CD4-positive, alpha-beta T cell (primary cell): ENCODE results near the gene KCNT2. TPM values are rescaled to one million over a fixed set of nuclear protein-coding genes. Genes with fewer than 3 reads are reported as not detected.

Experiments used
- ATAC-seq: fragments of 200-7000 bp; cut with Tn5 transposase; one replicate; pipeline ENCODE4 v1.10.0; 2022; ENCODE audit warnings: mild to moderate bottlenecking; ENCODE audit not compliant: poor library complexity
- CTCF ChIA-PET: fragments of 350-600 bp; sonication (Branson Sonifier 250); formaldehyde crosslinking; loops from one replicate; lab custom pipeline; 2021; ENCODE audit warnings: antibody characterized with exemption, inconsistent platforms; lab: Charles Lee
- POLR2A ChIA-PET: fragments of 350-600 bp; sonication (Branson Sonifier 250); formaldehyde crosslinking; loops from one replicate; lab custom pipeline; 2021; ENCODE audit warnings: antibody characterized with exemption, inconsistent platforms; lab: Charles Lee
- DNase-seq, 14 experiments: peaks; one replicate each; pipeline ENCODE4 v3.0.0-alpha.2; 2013 to 2020; ENCODE audit warnings: mixed read lengths in 2 of 14
- H3K27ac ChIP-seq, 2 donors: one replicate each; pipeline versions ENCODE4 v1.5.1 to v1.7.0; 2013; ENCODE audit warnings: low read length in 2 of 2, low read depth in 1 of 2, mild to moderate bottlenecking in 1 of 2
- H3K27me3 ChIP-seq, 2 experiments: 1 replicate in 1 of 2; 2 replicates in 1 of 2; pipeline versions ENCODE4 v1.6.1 to v1.7.0; 2013; ENCODE audit warnings: low read length in 2 of 2, control low read depth in 1 of 2, mild to moderate bottlenecking in 1 of 2, moderate library complexity in 1 of 2; ENCODE audit not compliant: insufficient read depth in 2 of 2, control insufficient read depth in 1 of 2
- H3K36me3 ChIP-seq: one replicate; pipeline ENCODE4 v1.6.1; 2013; ENCODE audit warnings: low read length, control low read depth; ENCODE audit not compliant: insufficient read depth
- H3K4me1 ChIP-seq: one replicate; pipeline ENCODE4 v1.6.1; 2013; ENCODE audit warnings: low read length, control low read depth; ENCODE audit not compliant: insufficient read depth
- H3K4me3 ChIP-seq: one replicate; pipeline ENCODE4 v1.5.1; 2013; ENCODE audit warnings: mild to moderate bottlenecking, low read length, moderate library complexity
- H3K9me3 ChIP-seq, 2 experiments: 1 replicate in 1 of 2; 2 replicates in 1 of 2; pipeline versions ENCODE4 v1.6.1 to v1.7.0; 2013; ENCODE audit warnings: low read length in 2 of 2, mild to moderate bottlenecking in 2 of 2, control low read depth in 1 of 2, moderate library complexity in 1 of 2; ENCODE audit not compliant: control insufficient read depth in 1 of 2, insufficient read depth in 1 of 2
- H3K27ac Mint-ChIP-seq: one replicate; pipeline ENCODE4 v1.8.0; 2020; ENCODE audit warnings: mixed read lengths
- H3K27me3 Mint-ChIP-seq: one replicate; pipeline ENCODE4 v1.8.0; 2021; ENCODE audit warnings: mixed read lengths
- H3K36me3 Mint-ChIP-seq: one replicate; pipeline ENCODE4 v1.8.0; 2021; ENCODE audit warnings: low read depth, mixed read lengths
- H3K4me1 Mint-ChIP-seq: one replicate; pipeline ENCODE4 v1.8.0; 2021; ENCODE audit warnings: low read depth, mixed read lengths
- H3K4me3 Mint-ChIP-seq: one replicate; pipeline ENCODE4 v1.8.0; 2020; ENCODE audit warnings: mild to moderate bottlenecking, mixed read lengths
- H3K9me3 Mint-ChIP-seq: one replicate; pipeline ENCODE4 v1.8.0; 2020; ENCODE audit warnings: mixed read lengths
- CTCF ChIP-seq: fragments of 200-600 bp; IDR thresholded peaks from one replicate; pipeline ENCODE4 v1.8.0; 2022; ENCODE audit warnings: antibody characterized with exemption, mild to moderate bottlenecking
- intact Hi-C, 2 experiments: fragments of 100-400 bp; cut with DNase I in 1 of 2; cut with micrococcal nuclease in 1 of 2; formaldehyde crosslinking; loops; one replicate each; pipeline versions ENCODE4 v1.15.1 to v1.9.0; 2023 to 2025; cut with DNase I, micrococcal nuclease
- polyA plus RNA-seq, 2 donors: library from polyadenylated mRNA; unstranded; fragments of 120-200 nt; gene quantifications; one replicate each; pipeline ENCODE4 v1.2.1, GENCODE V29; 2013
- total RNA-seq, 174 experiments: library from RNA in 2 of 174; stranded (reverse) in 2 of 174; gene quantifications; one replicate each; pipeline ENCODE4 v1.2.3 and lab custom pipeline; 2021 to 2026

The KCNT2 gene
- total RNA-seq (not detected), total RNA-seq (lab: John Stamatoyannopoulos, UW) (0 to 0.22 (median 0) reads per million in 172 experiments)
- polyA plus RNA-seq (2013, experiment 1 of 2) = not detected
- polyA plus RNA-seq (2013, experiment 2 of 2) = 0.08 TPM

- H3K4me3 Mint-ChIP-seq = peak within 1 kb of the TSS; percentile 80
- peaks cover 7% of the 10 kb centered on the region for H3K4me1 Mint-ChIP-seq
- peaks cover 8 to 18% of the 10 kb centered on the region in 2 experiments for H3K27me3 ChIP-seq
- ATAC-seq = peak; percentile 34
- H3K27ac ChIP-seq = no peak within 1 kb of the TSS
- intact Hi-C loops = no loop called here
- POLR2A ChIA-PET = no interaction called here
- peaks cover 53% of the 10 kb centered on the region for H3K27me3 Mint-ChIP-seq
- peaks cover 11% of the 10 kb centered on the region for H3K4me1 ChIP-seq
- TF ChIP-seq CTCF = no peak
- no peak within 1 kb of the TSS for H3K27ac Mint-ChIP-seq
- peaks cover 0 to 9% of the 10 kb centered on the region in 2 experiments for H3K9me3 ChIP-seq
- H3K36me3 Mint-ChIP-seq = no peaks in the 10 kb centered on the region
- no peaks in the 10 kb centered on the region for H3K9me3 Mint-ChIP-seq
- CTCF ChIA-PET = no interaction called here
- H3K36me3 ChIP-seq = no peaks in the 10 kb centered on the region
- peak within 1 kb of the TSS; percentile 48 for H3K4me3 ChIP-seq
- peak in 3 of 14 experiments; percentile 4 to 36 (median 8) for DNase-seq
These were observed at the start of gene KCNT2 for GRCh38 chr1:196608390-196609369. KCNT2 (minus strand) TSS chr1:196608440; CDS start chr1:196608309, 131 bp downstream.

- no peaks in the 10 kb centered on the region for H3K36me3 Mint-ChIP-seq
- CTCF ChIA-PET = no interaction called here
These were observed 47.3 kb upstream of the KCNT2 start for GRCh38 chr1:196655494-196655893.

GRCh38 chr1:196655071-196655470 lies 46.8 kb upstream of the KCNT2 start:
- DNase-seq (no peak), ATAC-seq (no peak)
- no peaks in the 10 kb centered on the region for H3K9me3 Mint-ChIP-seq
- no peaks in the 10 kb centered on the region for H3K27me3 ChIP-seq
- H3K27ac Mint-ChIP-seq = no peak overlapping the region
- no peaks in the 10 kb centered on the region for H3K27me3 Mint-ChIP-seq
- no peak overlapping the region for H3K4me3 Mint-ChIP-seq
- ChIA-PET POLR2A (no interaction called here), CTCF (no interaction called here)
- no peaks in the 10 kb centered on the region for H3K9me3 ChIP-seq
- no peak overlapping the region for H3K4me3 ChIP-seq
- no peaks in the 10 kb centered on the region for H3K4me1 ChIP-seq
- peaks cover 16% of the 10 kb centered on the region for H3K4me1 Mint-ChIP-seq
- H3K36me3 Mint-ChIP-seq = no peaks in the 10 kb centered on the region
- no peak for TF ChIP-seq CTCF
- intact Hi-C loops = no loop called here
- no peaks in the 10 kb centered on the region for H3K36me3 ChIP-seq
- H3K27ac ChIP-seq = no peak overlapping the region

More at GRCh38 chr1:196655494-196655893, 47.3 kb upstream of the KCNT2 start:
- no peak overlapping the region for H3K27ac Mint-ChIP-seq
- no peak for DNase-seq
- H3K27ac ChIP-seq = no peak overlapping the region
- H3K4me1 ChIP-seq = no peaks in the 10 kb centered on the region
- POLR2A ChIA-PET = no interaction called here
- no peaks in the 10 kb centered on the region for H3K27me3 ChIP-seq
- H3K4me3 Mint-ChIP-seq = no peak overlapping the region
- no peaks in the 10 kb centered on the region for H3K36me3 ChIP-seq
- H3K9me3 Mint-ChIP-seq = no peaks in the 10 kb centered on the region
- H3K4me1 Mint-ChIP-seq = peaks cover 16% of the 10 kb centered on the region
- H3K4me3 ChIP-seq = no peak overlapping the region
- no peak for TF ChIP-seq CTCF
- intact Hi-C loops = no loop called here
- no peaks in the 10 kb centered on the region for H3K27me3 Mint-ChIP-seq
- no peaks in the 10 kb centered on the region for H3K9me3 ChIP-seq
- no peak for ATAC-seq
